ENCODE data around the gene SHANK1. TPM values are rescaled to one million over a fixed set of nuclear protein-coding genes. Genes with fewer than 3 reads are reported as not detected.
A peak's percentile ranks its signal among the peaks of the same experiment; 100 is the strongest.

SHANK1 gene
- total and polyA plus RNA-seq, 11 donors = 0.03 to 2.1 (median 0.44) TPM; not detected in 1

DNA sequence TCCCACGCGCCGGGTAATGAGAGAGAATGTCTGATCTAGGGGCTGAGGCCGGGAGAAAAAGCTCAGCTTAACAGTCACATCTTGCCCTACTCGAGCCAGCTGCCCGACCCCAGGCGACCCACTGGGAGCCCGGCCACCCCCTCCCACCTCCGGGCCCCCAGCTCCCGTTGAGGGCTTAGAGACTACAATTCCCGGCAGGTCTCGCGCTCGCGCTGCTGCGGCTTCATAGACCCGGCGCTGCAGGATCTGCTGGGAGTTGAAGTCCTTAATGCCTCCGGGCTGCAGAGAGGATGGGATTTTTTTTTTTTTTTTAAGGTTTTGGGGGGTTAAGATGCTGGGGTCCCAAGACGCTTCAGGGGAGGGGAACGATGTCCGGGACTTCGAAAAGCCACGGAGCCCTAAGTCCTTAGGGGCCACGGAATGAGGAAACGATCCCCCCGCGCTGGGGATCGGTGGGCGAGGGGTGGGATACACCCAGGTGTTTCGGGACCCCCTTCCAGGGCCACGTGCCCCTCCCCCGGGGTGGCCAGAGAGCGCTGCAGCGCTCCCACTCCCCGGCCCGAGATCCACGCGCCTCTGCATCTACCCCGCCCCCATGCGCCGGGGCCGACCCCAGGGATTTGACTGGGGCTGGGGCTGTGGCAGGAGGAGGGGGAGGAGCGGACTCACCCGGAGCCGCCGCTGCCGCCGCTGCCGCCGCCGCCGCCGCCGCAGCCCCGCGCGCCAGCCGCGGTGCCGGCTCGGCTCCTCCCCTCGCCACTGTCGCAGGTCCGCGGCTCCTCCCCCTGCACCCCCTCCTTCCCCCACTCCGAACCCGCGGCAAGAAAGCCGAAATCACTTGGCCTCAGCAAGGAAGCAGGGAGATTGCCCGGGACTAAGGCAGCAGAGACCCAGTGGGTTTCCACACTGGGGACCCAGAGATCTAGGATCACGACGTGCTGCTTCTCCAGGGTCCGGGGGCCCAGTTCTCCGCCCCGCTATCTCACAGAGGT is 80.2 kb downstream of the SHANK1 start, which contains the start of gene SYT3:
Gene SYT3, minus strand, starts transcription at position 761 of the 992 bp plus-strand sequence. CDS start 2,470 bp downstream, outside the sequence.
- no peak for TF ChIP-seq POLR2A (IDR thresholded peaks at IDR 0.05)
- TF ChIP-seq, protein P1, sequence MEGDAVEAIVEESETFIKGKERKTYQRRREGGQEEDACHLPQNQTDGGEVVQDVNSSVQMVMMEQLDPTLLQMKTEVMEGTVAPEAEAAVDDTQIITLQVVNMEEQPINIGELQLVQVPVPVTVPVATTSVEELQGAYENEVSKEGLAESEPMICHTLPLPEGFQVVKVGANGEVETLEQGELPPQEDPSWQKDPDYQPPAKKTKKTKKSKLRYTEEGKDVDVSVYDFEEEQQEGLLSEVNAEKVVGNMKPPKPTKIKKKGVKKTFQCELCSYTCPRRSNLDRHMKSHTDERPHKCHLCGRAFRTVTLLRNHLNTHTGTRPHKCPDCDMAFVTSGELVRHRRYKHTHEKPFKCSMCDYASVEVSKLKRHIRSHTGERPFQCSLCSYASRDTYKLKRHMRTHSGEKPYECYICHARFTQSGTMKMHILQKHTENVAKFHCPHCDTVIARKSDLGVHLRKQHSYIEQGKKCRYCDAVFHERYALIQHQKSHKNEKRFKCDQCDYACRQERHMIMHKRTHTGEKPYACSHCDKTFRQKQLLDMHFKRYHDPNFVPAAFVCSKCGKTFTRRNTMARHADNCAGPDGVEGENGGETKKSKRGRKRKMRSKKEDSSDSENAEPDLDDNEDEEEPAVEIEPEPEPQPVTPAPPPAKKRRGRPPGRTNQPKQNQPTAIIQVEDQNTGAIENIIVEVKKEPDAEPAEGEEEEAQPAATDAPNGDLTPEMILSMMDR (IDR thresholded peaks at IDR 0.05) = no peak
- ATAC-seq (peak; percentile 82 to 91 (median 86)), DNase-seq (peak in 2 of 5 donors; percentile 20 to 58)
- H3K4me1 ChIP-seq = peaks cover 0 to 9% (median 0%) of the 10 kb centered on the region in 12 donors
- peaks cover 0 to 14% (median 3%) of the 10 kb centered on the region in 12 donors for H3K9me3 ChIP-seq
- no peaks in the 10 kb centered on the region for H3K36me3 ChIP-seq
- peaks cover 5 to 70% (median 19%) of the 10 kb centered on the region in 9 donors for H3K27me3 ChIP-seq
- WGBS, 4 donors = 2 to 11% (median 4%) methylated on average over 30 to 75 of the region's 76 CpGs
- no peak within 1 kb of the TSS for H3K27ac ChIP-seq
- H3K4me3 ChIP-seq = peak within 1 kb of the TSS; percentile 13 to 66 (median 54)
- intact Hi-C loops (cut with DNase I) = no loop called here

GRCh38 chr19:50638600-50638999 is 81.0 kb downstream of the SHANK1 start:
- ATAC-seq (no peak), DNase-seq (no peak)
- peaks cover 0 to 9% (median 0%) of the 10 kb centered on the region in 12 donors for H3K4me1 ChIP-seq
- H3K36me3 ChIP-seq = no peaks in the 10 kb centered on the region
- peak overlapping the region in 1 of 12 donors; percentile 51 for H3K4me3 ChIP-seq
- peaks cover 0 to 22% (median 11%) of the 10 kb centered on the region in 12 donors for H3K9me3 ChIP-seq
- WGBS, 4 donors = 42 to 48% (median 46%) methylated on average over 10 of the region's 10 CpGs
- TF ChIP-seq, protein P1 (IDR thresholded peaks at IDR 0.05) = no peak
- no peak for TF ChIP-seq POLR2A (IDR thresholded peaks at IDR 0.05)
- H3K27ac ChIP-seq = no peak overlapping the region
- intact Hi-C loops (cut with DNase I) = no loop called here
- peaks cover 5 to 70% (median 19%) of the 10 kb centered on the region in 9 donors for H3K27me3 ChIP-seq

- intact Hi-C loops (cut with DNase I) = no loop called here
- Histone ChIP-seq H3K4me1 (peaks cover 0 to 9% (median 0%) of the 10 kb centered on the region in 12 donors), H3K9me3 (peaks cover 0 to 28% (median 16%) of the 10 kb centered on the region in 12 donors), H3K4me3 (no peak overlapping the region), H3K36me3 (no peaks in the 10 kb centered on the region), H3K27ac (no peak overlapping the region), H3K27me3 (peaks cover 0 to 64% (median 13%) of the 10 kb centered on the region in 9 donors)
- DNase-seq = no peak
- TF ChIP-seq, protein P1 (IDR thresholded peaks at IDR 0.05) = no peak
- TF ChIP-seq POLR2A (IDR thresholded peaks at IDR 0.05) = no peak
- no peak for ATAC-seq
- WGBS, 4 donors = 58 to 69% (median 65%) methylated on average over 5 of the region's 5 CpGs
These were observed 83.1 kb downstream of the SHANK1 start for GRCh38 chr19:50636317-50637085.

All from heart left ventricle (tissue), 16 donors.